Right lobe of liver (tissue), 6 donors: ENCODE results near the gene TMEM269. TPM values are rescaled to one million over a fixed set of nuclear protein-coding genes. Genes with fewer than 3 reads are reported as not detected.

ENCODE experiments used
- ATAC-seq, 4 donors: fragments of 200-7000 bp; cut with Tn5 transposase; one replicate each; pipeline ENCODE4 v1.9.1; 2020; ENCODE audit warnings: mild to moderate bottlenecking in 4 of 4, moderate library complexity in 4 of 4
- DNase-seq, 3 donors: peaks; one replicate each; pipeline ENCODE4 v3.0.0-alpha.2; 2020
- H3K27ac ChIP-seq, 3 donors: fragments of 200-600 bp; one replicate each; pipeline ENCODE4 v1.8.0; 2022
- H3K27me3 ChIP-seq, 2 donors: fragments of 200-600 bp; one replicate each; pipeline ENCODE4 v1.8.0; 2022
- H3K36me3 ChIP-seq, 4 donors: fragments of 200-600 bp; sonication (generic) in 1 of 4; one replicate each; pipeline versions ENCODE4 v1.5.1 to v1.8.0; 2017 to 2022; ENCODE audit warnings: control low read depth in 1 of 4
- H3K4me1 ChIP-seq, 4 donors: fragments of 200-600 bp; sonication (generic) in 1 of 4; one replicate each; pipeline versions ENCODE4 v1.5.1 to v1.8.0; 2017 to 2022; ENCODE audit warnings: control low read depth in 1 of 4
- H3K4me3 ChIP-seq, 3 donors: fragments of 200-600 bp; one replicate each; pipeline ENCODE4 v1.8.0; 2022
- H3K9me3 ChIP-seq, 4 donors: fragments of 200-600 bp; sonication (generic) in 1 of 4; one replicate each; pipeline versions ENCODE4 v1.5.1 to v1.8.0; 2017 to 2022; ENCODE audit warnings: control low read depth in 1 of 4
- CTCF ChIP-seq, 4 donors: fragments of 200-600 bp in 3 of 4; fragments of 450-650 bp in 1 of 4; IDR thresholded peaks; one replicate each; pipeline versions ENCODE4 v1.5.1 to v1.8.0; 2016 to 2022; ENCODE audit warnings: antibody characterized with exemption in 4 of 4, mild to moderate bottlenecking in 2 of 4
- POLR2A ChIP-seq: fragments of 450-650 bp; IDR thresholded peaks from one replicate; pipeline ENCODE4 v1.6.1; 2017; ENCODE audit warnings: antibody characterized with exemption, mild to moderate bottlenecking
- WGBS: methylation state at CpG from one replicate; pipeline ENCODE4 v1.1.6; 2018; ENCODE audit warnings: low coverage, low lambda C conversion rate; ENCODE audit not compliant: insufficient coverage; ENCODE audit errors: missing lambda C conversion rate; 5-methylcytosine and 5-hydroxymethylcytosine counted together
- intact Hi-C, 2 donors: fragments of 100-400 bp; cut with DNase I; formaldehyde crosslinking; loops; one replicate each; pipeline versions ENCODE4 v1.11.2 to v1.14.1; 2022
- total RNA-seq, 6 experiments: library from RNA; depleted of rRNA in 2 of 6; stranded (reverse); fragments of >200 nt in 2 of 6; fragmentation: NEBNext Ultra II Directional in 3 of 6; extraction: Animal tissue kit (Norgen Biotek cat#: 25700) in 3 of 6; gene quantifications; one replicate each; pipeline versions ENCODE4 v1.1.0 to v1.2.4, GENCODE V29; 2016 to 2023
- donor health status: DM: no; HTN: yes; CAD: no.
- donor health status: DM: no; HTN: no; CAD: no.
- donor health status: DM: no; HTN: no; CAD: no.
- donor health status: DM: no; HTN: yes; CAD: no.
- donor health status: DM: no; HTN: yes; CAD: no.

Gene TMEM269
- total RNA-seq, 6 experiments from 2014 or later, result 0.07 TPM; not detected in 5

GRCh38 chr1:42742617-42743316, 42.0 kb upstream of the TMEM269 start:
- intact Hi-C loops, result loop anchor here in 1 of 2 donors (10.0 kb wide), 1 partner anchor 158 kb away; no protein-coding TSS in a partner anchor
- H3K9me3 ChIP-seq, result no peaks in the 10 kb centered on the region
- H3K36me3 ChIP-seq, result peaks cover 0 to 11% (median 0%) of the 10 kb centered on the region in 4 donors
- H3K4me1 ChIP-seq, result peaks cover 0 to 6% (median 0%) of the 10 kb centered on the region in 4 donors
- no peak overlapping the region for H3K4me3 ChIP-seq
- no peak for TF ChIP-seq CTCF (IDR thresholded peaks at IDR 0.05)
- no peak for TF ChIP-seq POLR2A
- 83% methylated on average over 2 of the region's 9 CpGs for WGBS
- ATAC-seq (no peak), DNase-seq (no peak)
- no peak overlapping the region for H3K27ac ChIP-seq
- H3K27me3 ChIP-seq, result no peaks in the 10 kb centered on the region

DNA sequence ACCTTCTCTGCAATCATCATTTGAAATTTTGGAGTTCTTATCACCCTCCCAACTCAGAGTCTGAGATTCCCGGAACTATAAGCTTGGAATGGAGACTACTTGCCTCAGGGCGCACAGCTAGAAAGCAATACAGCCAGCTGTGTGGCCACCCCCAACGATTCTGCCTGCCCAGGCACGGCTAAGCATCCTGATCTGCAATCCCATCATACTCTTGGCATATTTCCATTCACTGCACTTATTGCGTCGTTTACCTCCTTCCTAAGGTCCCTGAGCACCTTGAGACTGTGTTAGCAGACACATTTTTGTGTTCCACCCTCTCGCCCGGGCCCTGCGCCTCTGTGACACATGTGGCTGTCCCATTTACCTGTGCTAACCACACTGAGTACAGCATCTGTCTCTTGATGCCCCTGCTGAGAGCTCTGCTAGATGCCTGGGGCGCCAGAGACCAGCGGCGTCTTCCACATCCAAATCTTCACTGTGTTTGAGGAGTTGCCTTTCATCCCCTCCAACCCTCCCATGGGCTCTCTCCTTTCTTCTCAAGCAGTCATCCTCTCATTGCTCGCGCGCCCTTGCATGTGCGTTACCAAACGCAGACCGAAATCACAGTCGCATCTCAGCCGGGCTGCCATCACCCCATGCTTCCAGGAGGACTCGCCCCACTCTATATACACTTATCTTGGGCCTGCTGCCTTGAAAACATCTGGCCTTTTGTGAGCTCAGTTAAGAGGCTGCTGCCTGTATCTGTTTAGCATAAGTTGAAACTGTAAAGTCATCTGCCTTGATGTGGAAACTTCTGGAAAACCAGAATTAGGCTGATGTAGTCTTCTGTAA, 41.3 kb upstream of the TMEM269 start:
- intact Hi-C loops, result loop anchor here in 1 of 2 donors (10.0 kb wide), 1 partner anchor 159 kb away; no protein-coding TSS in a partner anchor
- no peak overlapping the region for H3K27ac ChIP-seq

DNA sequence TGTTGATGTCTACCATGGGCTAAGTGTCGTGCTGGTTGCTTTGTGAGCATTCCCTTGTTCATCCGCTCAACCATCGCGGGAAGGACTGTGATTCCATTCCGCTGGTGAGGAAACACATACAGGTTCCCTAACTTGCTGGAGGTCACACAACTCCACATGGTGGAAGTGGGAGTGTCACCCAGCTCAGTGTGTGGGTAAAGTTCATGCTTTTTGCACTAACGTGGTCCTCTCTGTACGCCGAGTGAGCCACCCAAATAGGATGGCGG, 40.7 kb upstream of the TMEM269 start:
- TF ChIP-seq CTCF (IDR thresholded peaks at IDR 0.05), result no peak
- H3K36me3 ChIP-seq, result peaks cover 0 to 11% (median 0%) of the 10 kb centered on the region in 4 donors
- no peak for ATAC-seq
- no peaks in the 10 kb centered on the region for H3K27me3 ChIP-seq
- no peaks in the 10 kb centered on the region for H3K9me3 ChIP-seq
- WGBS, result 50% methylated on average over 2 of the region's 9 CpGs
- no peak overlapping the region for H3K4me3 ChIP-seq
- intact Hi-C loops, result loop anchor here in 1 of 2 donors (10.0 kb wide), 1 partner anchor 159 kb away; no protein-coding TSS in a partner anchor
- no peak for DNase-seq
- H3K27ac ChIP-seq, result no peak overlapping the region
- H3K4me1 ChIP-seq, result peaks cover 0 to 6% (median 0%) of the 10 kb centered on the region in 4 donors

More for the DNA sequence above, 41.3 kb upstream of the TMEM269 start:
- no peaks in the 10 kb centered on the region for H3K9me3 ChIP-seq
- ATAC-seq (no peak), DNase-seq (no peak)
- H3K4me3 ChIP-seq, result no peak overlapping the region
- TF ChIP-seq POLR2A (no peak), CTCF (IDR thresholded peaks at IDR 0.05) (no peak)
- H3K27me3 ChIP-seq, result no peaks in the 10 kb centered on the region
- WGBS, result 78% methylated on average over 17 of the region's 21 CpGs
- peaks cover 0 to 11% (median 0%) of the 10 kb centered on the region in 4 donors for H3K36me3 ChIP-seq
- peaks cover 0 to 6% (median 0%) of the 10 kb centered on the region in 4 donors for H3K4me1 ChIP-seq

- Histone ChIP-seq H3K36me3 (peaks cover 0 to 11% (median 4%) of the 10 kb centered on the region in 4 donors), H3K4me3 (no peak overlapping the region), H3K27ac (no peak overlapping the region), H3K9me3 (no peaks in the 10 kb centered on the region), H3K27me3 (no peaks in the 10 kb centered on the region), H3K4me1 (no peaks in the 10 kb centered on the region)
- TF ChIP-seq CTCF (IDR thresholded peaks at IDR 0.05) (no peak), POLR2A (no peak)
- intact Hi-C loops, result loop anchor here in 1 of 2 donors (10.0 kb wide), 1 partner anchor 161 kb away; no protein-coding TSS in a partner anchor
- ATAC-seq, result no peak
- WGBS, result 80% methylated on average over 2 of the region's 8 CpGs
- DNase-seq, result peak in 1 of 3 donors; percentile 35
Measured at GRCh38 chr1:42745851-42746250, 38.9 kb upstream of the TMEM269 start.
